NCI-H1694 treated with DMSO at 0.1 percent for 48 hours (cell line): ENCODE measurements around the gene CLPTM1L.
"Not testable (repeated sequence)": the region's sequence is repeated elsewhere in the genome, so short reads cannot be mapped to it uniquely, and the experiment has no call there.

ENCODE experiments used
- DNase-seq: peaks from one replicate; lab custom pipeline; 2025; lab: John Stamatoyannopoulos, UW

CLPTM1L gene

GRCh38 chr5:1326532-1326875, 18.4 kb downstream of the CLPTM1L start:
- DNase-seq, result not testable (repeated sequence)

GRCh38 chr5:1325870-1326531, 18.9 kb downstream of the CLPTM1L start:
- no peak for DNase-seq

GRCh38 chr5:1325191-1325741, 19.6 kb downstream of the CLPTM1L start:
- DNase-seq, result no peak

GRCh38 chr5:1324719-1325190, 20.1 kb downstream of the CLPTM1L start:
- DNase-seq, result no peak

GRCh38 chr5:1324301-1324700, 20.6 kb downstream of the CLPTM1L start:
- DNase-seq, result no peak

GRCh38 chr5:1323803-1324173, 21.1 kb downstream of the CLPTM1L start:
- DNase-seq, result no peak

GRCh38 chr5:1322955-1323802, 21.7 kb downstream of the CLPTM1L start:
- DNase-seq, result no peak

GRCh38 chr5:1322036-1322900, 22.6 kb downstream of the CLPTM1L start:
- no peak for DNase-seq

- DNase-seq, result no peak
Observed at GRCh38 chr5:1321576-1321975, 23.3 kb downstream of the CLPTM1L start.

- DNase-seq, result no peak
Observed at GRCh38 chr5:1320436-1321344, 24.2 kb downstream of the CLPTM1L start.

GRCh38 chr5:1319436-1320256, 25.3 kb downstream of the CLPTM1L start:
- no peak for DNase-seq

- DNase-seq, result no peak
Observed at GRCh38 chr5:1318659-1319251, 26.1 kb downstream of the CLPTM1L start.

- no peak for DNase-seq
Observed at GRCh38 chr5:1317921-1318565, 26.9 kb downstream of the CLPTM1L start.

- no peak for DNase-seq
Observed at GRCh38 chr5:1316588-1317340, 28.1 kb downstream of the CLPTM1L start.

- DNase-seq, result peak; percentile 25
Observed at GRCh38 chr5:1315709-1316587, 29.0 kb downstream of the CLPTM1L start.

- no peak for DNase-seq
Observed at GRCh38 chr5:1315018-1315708, 29.7 kb downstream of the CLPTM1L start.

GRCh38 chr5:1314564-1314982, 30.3 kb downstream of the CLPTM1L start:
- DNase-seq, result no peak
